Neural progenitor cell (in vitro differentiated cells): Measurements from ENCODE around the gene ANXA8. TPM values are rescaled to one million over a fixed set of nuclear protein-coding genes. Genes with fewer than 3 reads are reported as not detected.
"Not testable (repeated sequence)": the region's sequence is repeated elsewhere in the genome, so short reads cannot be mapped to it uniquely, and the experiment has no call there.

Experiments
- DNase-seq: peaks from one replicate; pipeline ENCODE4 v3.0.0-alpha.2; 2016; ENCODE audit warnings: low spot score
- H2AFZ ChIP-seq: fragments of 200-600 bp; sonication (generic); replicated peaks from 2 replicates; pipeline ENCODE4 v1.6.1; 2016; ENCODE audit warnings: antibody characterized with exemption
- H3F3A ChIP-seq: fragments of 200-600 bp; sonication (generic); 2 replicates; pipeline ENCODE4 v1.6.1; 2016; ENCODE audit warnings: antibody characterized with exemption, low read depth
- H3K27ac ChIP-seq: fragments of 200-600 bp; sonication (generic); 2 replicates; pipeline ENCODE4 v1.5.1; 2016; ENCODE audit warnings: mild to moderate bottlenecking
- H3K27me3 ChIP-seq: fragments of 200-600 bp; sonication (generic); 2 replicates; pipeline ENCODE4 v1.6.1; 2016; ENCODE audit warnings: mild to moderate bottlenecking, moderate library complexity
- H3K36me3 ChIP-seq: fragments of 200-600 bp; sonication (generic); 2 replicates; pipeline ENCODE4 v1.5.1; 2016
- H3K4me1 ChIP-seq: fragments of 200-600 bp; sonication (generic); 2 replicates; pipeline ENCODE4 v1.6.1; 2016; ENCODE audit warnings: mixed run types
- H3K4me2 ChIP-seq: fragments of 200-600 bp; sonication (generic); 2 replicates; pipeline ENCODE4 v1.6.1; 2016
- H3K4me3 ChIP-seq: fragments of 200-600 bp; sonication (generic); 2 replicates; pipeline ENCODE4 v1.5.1; 2016
- H3K79me2 ChIP-seq: fragments of 200-600 bp; sonication (generic); 2 replicates; pipeline ENCODE4 v1.6.1; 2016; ENCODE audit warnings: low read depth
- H3K9ac ChIP-seq: fragments of 200-600 bp; sonication (generic); 2 replicates; pipeline ENCODE4 v1.6.1; 2016
- H3K9me3 ChIP-seq: fragments of 200-600 bp; sonication (generic); 2 replicates; pipeline ENCODE4 v1.5.1; 2016; ENCODE audit warnings: low read depth
- H4K20me1 ChIP-seq: fragments of 200-600 bp; sonication (generic); 2 replicates; pipeline ENCODE4 v1.6.1; 2016; ENCODE audit warnings: low read depth
- H3K27ac Mint-ChIP-seq: 3 replicates; pipeline ENCODE4 v1.8.0; 2021; ENCODE audit warnings: mixed read lengths
- H3K27me3 Mint-ChIP-seq: 2 replicates; pipeline ENCODE4 v1.8.0; 2022; ENCODE audit warnings: low read depth, mild to moderate bottlenecking, inconsistent platforms, moderate library complexity, mixed read lengths; ENCODE audit not compliant: insufficient read depth
- H3K36me3 Mint-ChIP-seq: 3 replicates; pipeline ENCODE4 v1.8.0; 2021; ENCODE audit warnings: mixed read lengths
- H3K4me1 Mint-ChIP-seq: 3 replicates; pipeline ENCODE4 v1.8.0; 2021; ENCODE audit warnings: mixed read lengths
- H3K4me3 Mint-ChIP-seq: 3 replicates; pipeline ENCODE4 v1.8.0; 2021; ENCODE audit warnings: mild to moderate bottlenecking, moderate library complexity, mixed read lengths
- H3K9me3 Mint-ChIP-seq: 3 replicates; pipeline ENCODE4 v1.8.0; 2020; ENCODE audit warnings: mixed read lengths
- EZH2 ChIP-seq: fragments of 200-600 bp; sonication (generic); IDR thresholded peaks from 2 replicates; pipeline ENCODE4 v1.6.1; 2017; ENCODE audit warnings: antibody characterized with exemption, mild to moderate bottlenecking, moderate library complexity
- EZH2phosphoT487 ChIP-seq: fragments of 200-600 bp; sonication (generic); IDR thresholded peaks from 2 replicates; pipeline ENCODE4 v1.6.1; 2017; ENCODE audit warnings: antibody characterized with exemption
- total RNA-seq: library from RNA; depleted of rRNA; stranded (reverse); fragments of >200 nt; gene quantifications from 2 replicates; pipeline ENCODE4 v1.2.3, GENCODE V29; 2015; ENCODE audit warnings: low replicate concordance
- TF ChIP-seq, protein P1 (sequence below): fragments of 200-600 bp; sonication (generic); IDR thresholded peaks from 2 replicates; pipeline ENCODE4 v1.5.1; 2017; ENCODE audit warnings: antibody characterized with exemption, mild to moderate bottlenecking

The ANXA8 gene
- total RNA-seq, 1 donor from 2014 or later = not detected

DNA sequence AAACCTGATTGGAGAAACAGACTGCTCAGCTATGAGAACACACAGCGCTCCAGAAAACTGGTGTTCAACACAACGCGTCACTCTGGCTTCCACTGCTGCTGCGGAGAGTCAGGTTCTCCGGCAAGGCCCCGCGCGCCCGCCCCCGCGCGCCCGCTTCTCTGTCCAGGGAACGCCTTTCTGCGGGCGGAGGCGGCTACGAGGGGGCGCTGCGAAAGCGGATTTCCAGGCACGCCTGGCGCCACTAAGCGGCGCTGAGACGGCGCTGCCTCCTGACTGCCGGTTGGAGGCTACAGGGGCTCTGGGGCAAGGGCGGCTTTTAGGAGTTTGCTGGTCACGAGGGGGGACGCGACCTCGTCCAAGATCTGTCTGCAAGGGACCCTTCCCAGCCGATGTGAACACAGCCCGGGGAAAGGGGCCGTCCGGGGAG, 22.6 kb downstream of the ANXA8 start:
- not testable (repeated sequence) for H3F3A ChIP-seq, H3K27ac Mint-ChIP-seq, H3K79me2 ChIP-seq, H3K27ac ChIP-seq, H3K9ac ChIP-seq, H3K4me1 Mint-ChIP-seq, H3K36me3 Mint-ChIP-seq, H3K9me3 Mint-ChIP-seq, H3K4me1 ChIP-seq, H3K27me3 Mint-ChIP-seq, H4K20me1 ChIP-seq, H3K36me3 ChIP-seq, H3K9me3 ChIP-seq, H3K27me3 ChIP-seq
- peak overlapping the region; percentile 72 for H2AFZ ChIP-seq
- H3K4me3 ChIP-seq = peak overlapping the region; percentile 36
- H3K4me3 Mint-ChIP-seq = peak overlapping the region; percentile 60
- TF ChIP-seq, protein P1, sequence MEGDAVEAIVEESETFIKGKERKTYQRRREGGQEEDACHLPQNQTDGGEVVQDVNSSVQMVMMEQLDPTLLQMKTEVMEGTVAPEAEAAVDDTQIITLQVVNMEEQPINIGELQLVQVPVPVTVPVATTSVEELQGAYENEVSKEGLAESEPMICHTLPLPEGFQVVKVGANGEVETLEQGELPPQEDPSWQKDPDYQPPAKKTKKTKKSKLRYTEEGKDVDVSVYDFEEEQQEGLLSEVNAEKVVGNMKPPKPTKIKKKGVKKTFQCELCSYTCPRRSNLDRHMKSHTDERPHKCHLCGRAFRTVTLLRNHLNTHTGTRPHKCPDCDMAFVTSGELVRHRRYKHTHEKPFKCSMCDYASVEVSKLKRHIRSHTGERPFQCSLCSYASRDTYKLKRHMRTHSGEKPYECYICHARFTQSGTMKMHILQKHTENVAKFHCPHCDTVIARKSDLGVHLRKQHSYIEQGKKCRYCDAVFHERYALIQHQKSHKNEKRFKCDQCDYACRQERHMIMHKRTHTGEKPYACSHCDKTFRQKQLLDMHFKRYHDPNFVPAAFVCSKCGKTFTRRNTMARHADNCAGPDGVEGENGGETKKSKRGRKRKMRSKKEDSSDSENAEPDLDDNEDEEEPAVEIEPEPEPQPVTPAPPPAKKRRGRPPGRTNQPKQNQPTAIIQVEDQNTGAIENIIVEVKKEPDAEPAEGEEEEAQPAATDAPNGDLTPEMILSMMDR = peak; percentile 51
- H3K4me2 ChIP-seq = peak overlapping the region; percentile 69
- DNase-seq = peak; percentile 45

GRCh38 chr10:47458466-47459154, 25.3 kb downstream of the ANXA8 start:
- no peak for DNase-seq
- H3F3A ChIP-seq = no peaks in the 10 kb centered on the region

GRCh38 chr10:47457826-47458225, 26.1 kb downstream of the ANXA8 start:
- Mint-ChIP-seq H3K4me3 (no peak overlapping the region), H3K36me3 (no peaks in the 10 kb centered on the region), H3K27ac (no peak overlapping the region), H3K27me3 (peaks cover 8% of the 10 kb centered on the region), H3K4me1 (peaks cover 11% of the 10 kb centered on the region), H3K9me3 (no peaks in the 10 kb centered on the region)
- Histone ChIP-seq H3K27ac (no peak overlapping the region), H3K4me2 (no peak overlapping the region), H3K9me3 (no peaks in the 10 kb centered on the region), H3K27me3 (no peaks in the 10 kb centered on the region), H3K79me2 (no peaks in the 10 kb centered on the region), H4K20me1 (no peaks in the 10 kb centered on the region), H3K36me3 (no peaks in the 10 kb centered on the region), H2AFZ (no peak overlapping the region), H3F3A (no peaks in the 10 kb centered on the region), H3K9ac (no peak overlapping the region), H3K4me3 (no peak overlapping the region), H3K4me1 (no peaks in the 10 kb centered on the region)
- no peak for DNase-seq
- TF ChIP-seq, protein P1 = no peak
- TF ChIP-seq EZH2 = no peak
- no peak for TF ChIP-seq EZH2phosphoT487

More at GRCh38 chr10:47458466-47459154, 25.3 kb downstream of the ANXA8 start:
- no peak overlapping the region for H3K4me3 Mint-ChIP-seq
- Histone ChIP-seq H3K4me2 (no peak overlapping the region), H3K4me1 (no peaks in the 10 kb centered on the region), H2AFZ (no peak overlapping the region), H3K79me2 (no peaks in the 10 kb centered on the region), H4K20me1 (no peaks in the 10 kb centered on the region), H3K9ac (no peak overlapping the region), H3K4me3 (no peak overlapping the region), H3K9me3 (no peaks in the 10 kb centered on the region), H3K27ac (no peak overlapping the region), H3K27me3 (no peaks in the 10 kb centered on the region), H3K36me3 (no peaks in the 10 kb centered on the region)
- TF ChIP-seq EZH2phosphoT487 (no peak), EZH2 (no peak)
- TF ChIP-seq, protein P1 = no peak
- H3K9me3 Mint-ChIP-seq = no peaks in the 10 kb centered on the region
- no peaks in the 10 kb centered on the region for H3K36me3 Mint-ChIP-seq
- H3K4me1 Mint-ChIP-seq = peaks cover 7% of the 10 kb centered on the region
- peaks cover 5% of the 10 kb centered on the region for H3K27me3 Mint-ChIP-seq
- no peak overlapping the region for H3K27ac Mint-ChIP-seq
